HCT116 (cell line): ENCODE data around the gene THRA.

ENCODE experiments used
- POLR2A ChIP-seq: IDR thresholded peaks from 2 replicates; pipeline ENCODE4 v1.7.0; 2011; ENCODE audit warnings: borderline replicate concordance; ENCODE audit not compliant: insufficient read depth, insufficient read length; ENCODE audit errors: extremely low read depth
- REST ChIP-seq: IDR thresholded peaks from 2 replicates; pipeline ENCODE4 v1.6.1; 2012; ENCODE audit warnings: low read depth
- TF ChIP-seq, protein P1 (sequence below), 3 experiments: fragments of 200-600 bp in 1 of 3; sonication (generic) in 1 of 3; IDR thresholded peaks in 2 of 3; conservative IDR thresholded peaks in 1 of 3; 2 replicates each; pipeline ENCODE4 v1.5.1; 2012 to 2017; ENCODE audit warnings: low read depth in 2 of 3, low read length in 2 of 3, antibody characterized with exemption in 1 of 3, borderline replicate concordance in 1 of 3, control low read depth in 1 of 3, mild to moderate bottlenecking in 1 of 3, mixed read lengths in 1 of 3, mixed run types in 1 of 3, moderate library complexity in 1 of 3; ENCODE audit not compliant: insufficient read depth in 1 of 3

GRCh38 chr17:40112191-40112711 is 49.5 kb downstream of the THRA start:
- TF ChIP-seq REST (no peak), POLR2A (no peak)
- TF ChIP-seq, protein P1, sequence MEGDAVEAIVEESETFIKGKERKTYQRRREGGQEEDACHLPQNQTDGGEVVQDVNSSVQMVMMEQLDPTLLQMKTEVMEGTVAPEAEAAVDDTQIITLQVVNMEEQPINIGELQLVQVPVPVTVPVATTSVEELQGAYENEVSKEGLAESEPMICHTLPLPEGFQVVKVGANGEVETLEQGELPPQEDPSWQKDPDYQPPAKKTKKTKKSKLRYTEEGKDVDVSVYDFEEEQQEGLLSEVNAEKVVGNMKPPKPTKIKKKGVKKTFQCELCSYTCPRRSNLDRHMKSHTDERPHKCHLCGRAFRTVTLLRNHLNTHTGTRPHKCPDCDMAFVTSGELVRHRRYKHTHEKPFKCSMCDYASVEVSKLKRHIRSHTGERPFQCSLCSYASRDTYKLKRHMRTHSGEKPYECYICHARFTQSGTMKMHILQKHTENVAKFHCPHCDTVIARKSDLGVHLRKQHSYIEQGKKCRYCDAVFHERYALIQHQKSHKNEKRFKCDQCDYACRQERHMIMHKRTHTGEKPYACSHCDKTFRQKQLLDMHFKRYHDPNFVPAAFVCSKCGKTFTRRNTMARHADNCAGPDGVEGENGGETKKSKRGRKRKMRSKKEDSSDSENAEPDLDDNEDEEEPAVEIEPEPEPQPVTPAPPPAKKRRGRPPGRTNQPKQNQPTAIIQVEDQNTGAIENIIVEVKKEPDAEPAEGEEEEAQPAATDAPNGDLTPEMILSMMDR (IDR thresholded peaks at IDR 0.05 in 2 of 3, conservative IDR thresholded peaks at IDR 0.05 in 1 of 3; ENCODE audit: borderline replicate concordance in 1 of 3, insufficient read depth in 1 of 3, low read depth in 2 of 3, low read length in 2 of 3): no peak
